SK-N-SH (cell line): ENCODE data around the gene PLA2G4B. TPM values are rescaled to one million over a fixed set of nuclear protein-coding genes. Genes with fewer than 3 reads are reported as not detected.

ENCODE experiments used
- CTCF ChIA-PET: fragments of 300-600, 350-600 bp; formaldehyde crosslinking; extraction: SDS; loops from one replicate; lab custom pipeline; 2021; lab: Yijun Ruan, JAX
- POLR2A ChIA-PET: fragments of 350-600 bp; sonication (Branson Sonifier 250); formaldehyde crosslinking; extraction: SDS; loops from one replicate; lab custom pipeline; 2020; ENCODE audit warnings: antibody characterized with exemption, inconsistent platforms; lab: Yijun Ruan, JAX
- DNase-seq: peaks from one replicate; pipeline ENCODE4 v3.0.0; 2012
- H2AFZ ChIP-seq: fragments of 200-600 bp; sonication (generic); 2 replicates; pipeline ENCODE4 v1.8.1; 2016; ENCODE audit warnings: antibody characterized with exemption, mild to moderate bottlenecking, low read depth
- H3F3A ChIP-seq: fragments of 200-600 bp; sonication (generic); replicated peaks from 2 replicates; pipeline ENCODE3; 2016; ENCODE audit warnings: antibody characterized with exemption, mild to moderate bottlenecking; ENCODE audit not compliant: insufficient read depth
- H3K27ac ChIP-seq, 2 experiments: fragments of 200-500 bp in 1 of 2; fragments of 200-600 bp in 1 of 2; sonication (Bioruptor generic) in 1 of 2; sonication (generic), shearing (Covaris generic) in 1 of 2; 2 replicates each; pipeline versions ENCODE4 v1.5.1 to v1.6.1; 2014 to 2016; ENCODE audit warnings: low read depth in 2 of 2, inconsistent platforms in 1 of 2, low read length in 1 of 2, mild to moderate bottlenecking in 1 of 2, mixed read lengths in 1 of 2
- H3K27me3 ChIP-seq: fragments of 200-600 bp; sonication (generic), shearing (Covaris generic); 2 replicates; pipeline ENCODE4 v1.6.1; 2016; ENCODE audit warnings: mixed run types; ENCODE audit not compliant: insufficient read depth
- H3K36me3 ChIP-seq, 2 experiments: fragments of 200-500 bp in 1 of 2; fragments of 200-600 bp in 1 of 2; sonication (Bioruptor generic) in 1 of 2; sonication (generic) in 1 of 2; replicated peaks in 1 of 2; 2 replicates each; pipeline versions ENCODE3 to v1.5.1; 2014 to 2016; ENCODE audit warnings: low read length in 1 of 2, mild to moderate bottlenecking in 1 of 2; ENCODE audit not compliant: insufficient read depth in 2 of 2, control insufficient read depth in 1 of 2
- H3K4me1 ChIP-seq, 2 experiments: fragments of 200-500 bp in 1 of 2; fragments of 200-600 bp in 1 of 2; sonication (Bioruptor generic) in 1 of 2; sonication (generic), shearing (Covaris generic) in 1 of 2; 2 replicates each; pipeline versions ENCODE4 v1.5.1 to v1.6.1; 2014 to 2016; ENCODE audit warnings: low read depth in 1 of 2, low read length in 1 of 2, mixed run types in 1 of 2; ENCODE audit not compliant: insufficient read depth in 2 of 2, control insufficient read depth in 1 of 2
- H3K4me2 ChIP-seq: fragments of 200-600 bp; sonication (generic), shearing (Covaris generic); 2 replicates; pipeline ENCODE4 v1.6.1; 2017; ENCODE audit warnings: mixed run types
- H3K4me3 ChIP-seq, 2 experiments: fragments of 200-500 bp in 1 of 2; fragments of 200-600 bp in 1 of 2; sonication (Bioruptor generic) in 1 of 2; sonication (generic), shearing (Covaris generic) in 1 of 2; 2 replicates each; pipeline versions ENCODE4 v1.5.1 to v1.8.1; 2014 to 2016; ENCODE audit warnings: low read depth in 2 of 2, inconsistent platforms in 1 of 2, low read length in 1 of 2, mild to moderate bottlenecking in 1 of 2, mixed read lengths in 1 of 2, moderate library complexity in 1 of 2
- H3K79me2 ChIP-seq: fragments of 200-600 bp; sonication (generic); 2 replicates; pipeline ENCODE4 v1.8.1; 2017; ENCODE audit warnings: mild to moderate bottlenecking; ENCODE audit not compliant: insufficient read depth
- H3K9ac ChIP-seq: fragments of 200-600 bp; sonication (generic); 2 replicates; pipeline ENCODE4 v1.6.1; 2017; ENCODE audit warnings: mixed run types
- H3K9me2 ChIP-seq: fragments of 200-600 bp; sonication (generic); 2 replicates; pipeline ENCODE4 v1.6.1; 2017; ENCODE audit warnings: mixed run types
- H3K9me3 ChIP-seq: fragments of 200-600 bp; sonication (generic); 2 replicates; pipeline ENCODE4 v1.6.1; 2017; ENCODE audit warnings: mixed run types, mild to moderate bottlenecking, moderate library complexity
- H4K20me1 ChIP-seq: fragments of 200-600 bp; sonication (generic); 2 replicates; pipeline ENCODE4 v1.6.1; 2017; ENCODE audit warnings: mild to moderate bottlenecking, mixed run types; ENCODE audit not compliant: insufficient read depth
- ELF1 ChIP-seq: IDR thresholded peaks from 2 replicates; pipeline ENCODE4 v1.4.0; 2012
- FOSL2 ChIP-seq: IDR thresholded peaks from 2 replicates; pipeline ENCODE4 v1.4.0; 2012; ENCODE audit warnings: low read depth, mild to moderate bottlenecking, moderate library complexity, borderline replicate concordance
- FOXJ3 ChIP-seq: sonication (generic); formaldehyde crosslinking; IDR thresholded peaks from 2 replicates; pipeline ENCODE4 v1.5.1; 2020; ENCODE audit warnings: mild to moderate bottlenecking, missing genetic modification reagents
- FOXM1 ChIP-seq: IDR thresholded peaks from 2 replicates; pipeline ENCODE4 v1.4.0; 2012; ENCODE audit warnings: low read depth, mild to moderate bottlenecking
- GABPA ChIP-seq: IDR thresholded peaks from 2 replicates; pipeline ENCODE4 v1.4.0; 2012; ENCODE audit warnings: low read depth, mild to moderate bottlenecking
- MAX ChIP-seq: IDR thresholded peaks from 2 replicates; pipeline ENCODE4 v1.4.0; 2012; ENCODE audit warnings: low read depth
- NFIC ChIP-seq: IDR thresholded peaks from 2 replicates; pipeline ENCODE4 v1.4.0; 2012; ENCODE audit warnings: borderline replicate concordance
- PBX3 ChIP-seq: IDR thresholded peaks from 2 replicates; pipeline ENCODE4; 2012
- POLR2AphosphoS5 ChIP-seq: IDR thresholded peaks from 2 replicates; pipeline ENCODE4 v1.6.1; 2012; ENCODE audit warnings: low read depth, low read length
- RFX5 ChIP-seq: IDR thresholded peaks from 2 replicates; pipeline ENCODE4 v1.6.1; 2012; ENCODE audit warnings: mild to moderate bottlenecking, improper control_type of control experiment, low read length
- RXRA ChIP-seq: IDR thresholded peaks from 2 replicates; pipeline ENCODE4 v1.4.0; 2012; ENCODE audit warnings: low read depth, mild to moderate bottlenecking, borderline replicate concordance
- SIN3A ChIP-seq: IDR thresholded peaks from 2 replicates; pipeline ENCODE4 v1.6.1; 2012; ENCODE audit warnings: low read depth, mild to moderate bottlenecking, low read length, moderate library complexity, borderline replicate concordance
- SMC3 ChIP-seq: IDR thresholded peaks from 2 replicates; pipeline ENCODE4 v1.6.1; 2012; ENCODE audit warnings: low read depth, low read length, improper control_type of control experiment
- TAF1 ChIP-seq: IDR thresholded peaks from 2 replicates; pipeline ENCODE4 v1.6.1; 2012; ENCODE audit warnings: low read depth, mild to moderate bottlenecking, low read length, moderate library complexity, borderline replicate concordance
- TCF12 ChIP-seq: IDR thresholded peaks from 2 replicates; pipeline ENCODE4 v1.4.0; 2012
- TEAD4 ChIP-seq: IDR thresholded peaks from 2 replicates; pipeline ENCODE4 v1.4.0; 2012; ENCODE audit warnings: mild to moderate bottlenecking, borderline replicate concordance; ENCODE audit not compliant: insufficient read depth
- YY1 ChIP-seq: IDR thresholded peaks from 2 replicates; pipeline ENCODE4 v1.4.0; 2012; ENCODE audit warnings: low read depth, mild to moderate bottlenecking
- ZBTB33 ChIP-seq: IDR thresholded peaks from 2 replicates; pipeline ENCODE4 v1.4.0; 2012; ENCODE audit warnings: low read depth, borderline replicate concordance
- WGBS: methylation state at CpG from one replicate; pipeline ENCODE4 v1.1.6; 2017; ENCODE audit warnings: low lambda C conversion rate; 5-methylcytosine and 5-hydroxymethylcytosine counted together
- polyA plus RNA-seq, 3 experiments: library from polyadenylated mRNA; depleted of rRNA; stranded (reverse); fragments of >200 nt; gene quantifications; 2 replicates each; pipeline ENCODE4 v1.2.3, GENCODE V29; 2012

Gene PLA2G4B
- polyA plus RNA-seq, 1 of the 3 experiments (the other 2 are of a cell fraction): 5.3 TPM

GRCh38 chr15:41895957-41896356 lies 57.3 kb downstream of the PLA2G4B start:
- 90% methylated on average over 1 of the region's 1 CpG for WGBS
- Histone ChIP-seq H3K27me3 (no peaks in the 10 kb centered on the region), H3K79me2 (no peaks in the 10 kb centered on the region), H3K4me3 (no peak overlapping the region), H3F3A (peaks cover 20% of the 10 kb centered on the region), H3K9ac (no peak overlapping the region), H3K4me2 (no peak overlapping the region), H3K36me3 (peaks cover 5 to 11% of the 10 kb centered on the region in 2 experiments), H3K9me2 (no peaks in the 10 kb centered on the region), H3K9me3 (no peaks in the 10 kb centered on the region), H3K27ac (peak overlapping the region in 1 of 2 experiments; percentile 97; a peak in 2 of 4 replicates), H4K20me1 (no peaks in the 10 kb centered on the region), H3K4me1 (peaks cover 12 to 47% of the 10 kb centered on the region in 2 experiments; a peak in 3 of 4 replicates), H2AFZ (no peak overlapping the region)
- DNase-seq: no peak
- ChIA-PET POLR2A (interaction anchor here (1.4 to 1.5 kb wide), 2 partner anchors 68 to 352 kb away, joined by 5 to 7 read pairs; partner anchors contain the start of genes JMJD7 and RPAP1), CTCF (interaction anchor here (0.9 to 6.1 kb wide), 4 partner anchors 7 to 94 kb away, joined by 3 to 52 read pairs (median 4); no protein-coding TSS in a partner anchor)
- TF ChIP-seq SIN3A (no peak), FOXJ3 (CRISPR knock-in tag) (no peak), RFX5 (no peak), GABPA (no peak), TAF1 (no peak), YY1 (no peak), ELF1 (no peak), NFIC (no peak), TCF12 (no peak), MAX (no peak), RXRA (no peak), FOSL2 (no peak), POLR2AphosphoS5 (no peak)

- CTCF ChIA-PET: no interaction called here
- POLR2A ChIA-PET: no interaction called here
- 96% methylated on average over 5 of the region's 6 CpGs for WGBS
These were observed 57.9 kb downstream of the PLA2G4B start for GRCh38 chr15:41896566-41896965.

More at GRCh38 chr15:41896566-41896965, 57.9 kb downstream of the PLA2G4B start:
- Histone ChIP-seq H3K9me2 (no peaks in the 10 kb centered on the region), H3K9ac (no peak overlapping the region), H4K20me1 (no peaks in the 10 kb centered on the region), H3K27me3 (no peaks in the 10 kb centered on the region), H3K9me3 (no peaks in the 10 kb centered on the region), H2AFZ (no peak overlapping the region), H3K27ac (no peak overlapping the region), H3K4me2 (no peak overlapping the region), H3F3A (peaks cover 20% of the 10 kb centered on the region), H3K79me2 (no peaks in the 10 kb centered on the region), H3K36me3 (peaks cover 5 to 12% of the 10 kb centered on the region in 2 experiments), H3K4me1 (peaks cover 12 to 46% of the 10 kb centered on the region in 2 experiments; a peak in 3 of 4 replicates), H3K4me3 (no peak overlapping the region)
- DNase-seq: no peak
- no peak for TF ChIP-seq ZBTB33
- no peak for TF ChIP-seq FOXM1
- TF ChIP-seq SMC3: no peak
- TF ChIP-seq YY1: no peak
- no peak for TF ChIP-seq PBX3
- no peak for TF ChIP-seq TEAD4
